H9 (cell line): Measurements from ENCODE around the gene DACH1. TPM values are rescaled to one million over a fixed set of nuclear protein-coding genes. Genes with fewer than 3 reads are reported as not detected.

ENCODE experiments used
- DNase-seq: peaks from one replicate; pipeline ENCODE4 v3.0.0-alpha.2; 2017
- H2AFZ ChIP-seq: one replicate; pipeline ENCODE4 v1.6.1; 2013; ENCODE audit warnings: mild to moderate bottlenecking, low read length, control low read depth, moderate library complexity
- H2AK5ac ChIP-seq: 2 replicates; pipeline ENCODE4 v1.6.1; 2013; ENCODE audit warnings: low read length, control low read depth, mixed read lengths; ENCODE audit not compliant: insufficient read length
- H2BK120ac ChIP-seq: one replicate; pipeline ENCODE4 v1.6.1; 2013; ENCODE audit warnings: low read depth, mild to moderate bottlenecking, low read length, control low read depth, inconsistent platforms; ENCODE audit not compliant: poor library complexity, severe bottlenecking
- H2BK12ac ChIP-seq: 2 replicates; pipeline ENCODE4 v1.6.1; 2013; ENCODE audit warnings: low read length, control low read depth, mixed read lengths, low read depth; ENCODE audit not compliant: insufficient read length
- H2BK15ac ChIP-seq: 2 replicates; pipeline ENCODE4 v1.6.1; 2013; ENCODE audit warnings: low read depth, low read length, control low read depth
- H2BK20ac ChIP-seq: one replicate; pipeline ENCODE4 v1.6.1; 2013; ENCODE audit warnings: low read depth, mild to moderate bottlenecking, low read length, control low read depth, inconsistent platforms; ENCODE audit not compliant: poor library complexity, severe bottlenecking
- H2BK5ac ChIP-seq: 2 replicates; pipeline ENCODE4 v1.6.1; 2013; ENCODE audit warnings: low read length, control low read depth, mixed read lengths; ENCODE audit not compliant: insufficient read length
- H3K14ac ChIP-seq: 2 replicates; pipeline ENCODE4 v1.6.1; 2013; ENCODE audit warnings: low read length, control low read depth; ENCODE audit not compliant: insufficient read depth
- H3K18ac ChIP-seq: 2 replicates; pipeline ENCODE4 v1.6.1; 2013; ENCODE audit warnings: low read depth, mild to moderate bottlenecking, mixed read lengths, low read length, control low read depth; ENCODE audit not compliant: insufficient read length
- H3K23ac ChIP-seq: 2 replicates; pipeline ENCODE4 v1.6.1; 2013; ENCODE audit warnings: low read length, control low read depth, mixed read lengths, low read depth; ENCODE audit not compliant: insufficient read length
- H3K23me2 ChIP-seq: 2 replicates; pipeline ENCODE4 v1.6.1; 2013; ENCODE audit warnings: low read depth, mild to moderate bottlenecking, mixed read lengths, low read length, control low read depth; ENCODE audit not compliant: insufficient read length, poor library complexity, severe bottlenecking
- H3K27ac ChIP-seq: 2 replicates; pipeline ENCODE4 v1.5.1; 2013; ENCODE audit warnings: low read length, control low read depth, mixed read lengths, low read depth; ENCODE audit not compliant: insufficient read length
- H3K27me3 ChIP-seq: 2 replicates; pipeline ENCODE4 v1.6.1; 2013; ENCODE audit warnings: low read length, control low read depth, inconsistent platforms; ENCODE audit not compliant: insufficient read depth
- H3K4ac ChIP-seq: 2 replicates; pipeline ENCODE4 v1.6.1; 2013; ENCODE audit warnings: low read depth, mild to moderate bottlenecking, control low read depth, inconsistent platforms, low read length, moderate library complexity
- H3K4me1 ChIP-seq: 2 replicates; pipeline ENCODE4 v1.6.1; 2013; ENCODE audit warnings: low read length, control low read depth, inconsistent platforms; ENCODE audit not compliant: insufficient read depth
- H3K4me2 ChIP-seq: 2 replicates; pipeline ENCODE4 v1.6.1; 2013; ENCODE audit warnings: low read length, control low read depth, mixed read lengths; ENCODE audit not compliant: insufficient read length, insufficient read depth
- H3K56ac ChIP-seq: 2 replicates; pipeline ENCODE4 v1.6.1; 2013; ENCODE audit warnings: low read depth, mild to moderate bottlenecking, mixed read lengths, low read length, control low read depth; ENCODE audit not compliant: insufficient read length
- H3K79me1 ChIP-seq: 2 replicates; pipeline ENCODE4 v1.6.1; 2013; ENCODE audit warnings: low read depth, mild to moderate bottlenecking, moderate library complexity, low read length, control low read depth, inconsistent platforms; ENCODE audit not compliant: insufficient read depth, poor library complexity, severe bottlenecking
- H3K79me2 ChIP-seq: 2 replicates; pipeline ENCODE4 v1.6.1; 2013; ENCODE audit warnings: low read length, control low read depth, inconsistent platforms; ENCODE audit not compliant: insufficient read depth
- H3K9ac ChIP-seq: 2 replicates; pipeline ENCODE4 v1.6.1; 2013; ENCODE audit warnings: low read length, control low read depth, mixed read lengths; ENCODE audit not compliant: insufficient read length; ENCODE audit errors: extremely low read depth
- H3K9me3 ChIP-seq: one replicate; pipeline ENCODE4 v1.6.1; 2013; ENCODE audit warnings: low read depth, low read length, inconsistent platforms; ENCODE audit not compliant: control insufficient read depth
- H3T11ph ChIP-seq: one replicate; pipeline ENCODE4 v1.6.1; 2013; ENCODE audit warnings: mild to moderate bottlenecking, low read length, control low read depth, inconsistent platforms
- H4K20me1 ChIP-seq: one replicate; pipeline ENCODE4 v1.6.1; 2013; ENCODE audit not compliant: control insufficient read depth, insufficient read length, insufficient read depth
- H4K5ac ChIP-seq: 2 replicates; pipeline ENCODE4 v1.6.1; 2013; ENCODE audit warnings: low read depth, mild to moderate bottlenecking, mixed read lengths, low read length, control low read depth; ENCODE audit not compliant: insufficient read length
- H4K8ac ChIP-seq: replicated peaks from 2 replicates; pipeline ENCODE4 v1.6.1; 2013; ENCODE audit warnings: low read length, control low read depth, mixed read lengths, low read depth; ENCODE audit not compliant: insufficient read length
- H4K91ac ChIP-seq: 2 replicates; pipeline ENCODE4 v1.6.1; 2013; ENCODE audit warnings: low read depth, mild to moderate bottlenecking, moderate library complexity, mixed read lengths, low read length, control low read depth; ENCODE audit not compliant: insufficient read length
- H3K27ac Mint-ChIP-seq, 3 experiments: 2 replicates in 2 of 3; 3 replicates in 1 of 3; pipeline ENCODE4 v1.8.0; 2020 to 2021; ENCODE audit warnings: mixed read lengths in 3 of 3, mild to moderate bottlenecking in 1 of 3, moderate library complexity in 1 of 3
- H3K27me3 Mint-ChIP-seq: 2 replicates; pipeline ENCODE4 v1.8.0; 2021; ENCODE audit warnings: low read depth, mild to moderate bottlenecking, moderate library complexity, mixed read lengths
- H3K36me3 Mint-ChIP-seq, 3 experiments: 2 replicates in 2 of 3; 3 replicates in 1 of 3; pipeline ENCODE4 v1.8.0; 2020 to 2021; ENCODE audit warnings: low read depth in 3 of 3, mixed read lengths in 3 of 3; ENCODE audit not compliant: insufficient read depth in 1 of 3
- H3K4me1 Mint-ChIP-seq, 2 experiments: 2 replicates each; pipeline ENCODE4 v1.8.0; 2020; ENCODE audit warnings: mixed read lengths in 2 of 2
- H3K4me3 Mint-ChIP-seq, 2 experiments: 2 replicates in 1 of 2; 3 replicates in 1 of 2; pipeline ENCODE4 v1.8.0; 2020 to 2021; ENCODE audit warnings: mild to moderate bottlenecking in 2 of 2, mixed read lengths in 2 of 2, moderate library complexity in 1 of 2
- H3K9me3 Mint-ChIP-seq, 2 experiments: 2 replicates in 1 of 2; 3 replicates in 1 of 2; pipeline ENCODE4 v1.8.0; 2020; ENCODE audit warnings: mild to moderate bottlenecking in 2 of 2, mixed read lengths in 2 of 2, moderate library complexity in 1 of 2
- WGBS: extraction: QIAGEN DNeasy Blood & Tissue Kit; methylation state at CpG from one replicate; pipeline ENCODE4 v1.1.7; 2013; ENCODE audit warnings: missing lambda C conversion rate, low lambda C conversion rate, mixed read lengths; ENCODE audit not compliant: insufficient read length; ENCODE audit errors: extremely low coverage; 5-methylcytosine and 5-hydroxymethylcytosine counted together
- total RNA-seq: library from RNA; stranded (reverse); gene quantifications from 2 replicates; pipeline ENCODE4 v1.2.1, GENCODE V29; 2021
- TF ChIP-seq, protein P1 (sequence below): fragments of 200-600 bp; sonication (generic); conservative IDR thresholded peaks from 3 replicates; pipeline ENCODE4 v1.8.0; 2021; ENCODE audit warnings: antibody characterized with exemption, mild to moderate bottlenecking

DACH1 gene
- total RNA-seq, 1 experiment from 2014 or later, result not detected

GRCh38 chr13:71752775-71753513 is 114.1 kb downstream of the DACH1 start:
- H2AK5ac ChIP-seq, result no peak overlapping the region
- H3K4me1 Mint-ChIP-seq, result peaks cover 5 to 11% of the 10 kb centered on the region in 2 experiments
- H3K4ac ChIP-seq, result no peak overlapping the region
- H3K27me3 ChIP-seq, result no peaks in the 10 kb centered on the region
- H2BK5ac ChIP-seq, result no peak overlapping the region
- H4K91ac ChIP-seq, result no peak overlapping the region
- no peak overlapping the region for H2AFZ ChIP-seq
- H4K5ac ChIP-seq, result no peak overlapping the region
- H3K79me1 ChIP-seq, result no peaks in the 10 kb centered on the region
- no peaks in the 10 kb centered on the region for H3K9me3 Mint-ChIP-seq
- no peak for DNase-seq
- no peak overlapping the region for H3K27ac ChIP-seq
- no peak overlapping the region for H3K56ac ChIP-seq
- no peak overlapping the region for H2BK15ac ChIP-seq
- no peak overlapping the region for H3K14ac ChIP-seq
- H4K8ac ChIP-seq, result no peak overlapping the region
- no peaks in the 10 kb centered on the region for H4K20me1 ChIP-seq
- H3K27me3 Mint-ChIP-seq, result no peaks in the 10 kb centered on the region
- H2BK120ac ChIP-seq, result no peak overlapping the region
- H3K4me2 ChIP-seq, result no peak overlapping the region
- no peaks in the 10 kb centered on the region for H3K9me3 ChIP-seq
- no CpG with 5 or more reads among the region's 4 CpGs for WGBS
- H3K23ac ChIP-seq, result no peak overlapping the region
- no peaks in the 10 kb centered on the region for H3K79me2 ChIP-seq
- H3K4me1 ChIP-seq, result no peaks in the 10 kb centered on the region
- no peak overlapping the region for H2BK20ac ChIP-seq
- TF ChIP-seq, protein P1, sequence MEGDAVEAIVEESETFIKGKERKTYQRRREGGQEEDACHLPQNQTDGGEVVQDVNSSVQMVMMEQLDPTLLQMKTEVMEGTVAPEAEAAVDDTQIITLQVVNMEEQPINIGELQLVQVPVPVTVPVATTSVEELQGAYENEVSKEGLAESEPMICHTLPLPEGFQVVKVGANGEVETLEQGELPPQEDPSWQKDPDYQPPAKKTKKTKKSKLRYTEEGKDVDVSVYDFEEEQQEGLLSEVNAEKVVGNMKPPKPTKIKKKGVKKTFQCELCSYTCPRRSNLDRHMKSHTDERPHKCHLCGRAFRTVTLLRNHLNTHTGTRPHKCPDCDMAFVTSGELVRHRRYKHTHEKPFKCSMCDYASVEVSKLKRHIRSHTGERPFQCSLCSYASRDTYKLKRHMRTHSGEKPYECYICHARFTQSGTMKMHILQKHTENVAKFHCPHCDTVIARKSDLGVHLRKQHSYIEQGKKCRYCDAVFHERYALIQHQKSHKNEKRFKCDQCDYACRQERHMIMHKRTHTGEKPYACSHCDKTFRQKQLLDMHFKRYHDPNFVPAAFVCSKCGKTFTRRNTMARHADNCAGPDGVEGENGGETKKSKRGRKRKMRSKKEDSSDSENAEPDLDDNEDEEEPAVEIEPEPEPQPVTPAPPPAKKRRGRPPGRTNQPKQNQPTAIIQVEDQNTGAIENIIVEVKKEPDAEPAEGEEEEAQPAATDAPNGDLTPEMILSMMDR, result no peak
- no peak overlapping the region for H3K9ac ChIP-seq
- H3K4me3 Mint-ChIP-seq, result no peak overlapping the region
- H3T11ph ChIP-seq, result no peak overlapping the region
- H3K18ac ChIP-seq, result no peak overlapping the region
- H3K36me3 Mint-ChIP-seq, result no peaks in the 10 kb centered on the region
- H3K27ac Mint-ChIP-seq, result no peak overlapping the region
- no peak overlapping the region for H2BK12ac ChIP-seq
- H3K23me2 ChIP-seq, result no peaks in the 10 kb centered on the region
